ENCODE results near the gene STRN4.

Gene STRN4

DNA sequence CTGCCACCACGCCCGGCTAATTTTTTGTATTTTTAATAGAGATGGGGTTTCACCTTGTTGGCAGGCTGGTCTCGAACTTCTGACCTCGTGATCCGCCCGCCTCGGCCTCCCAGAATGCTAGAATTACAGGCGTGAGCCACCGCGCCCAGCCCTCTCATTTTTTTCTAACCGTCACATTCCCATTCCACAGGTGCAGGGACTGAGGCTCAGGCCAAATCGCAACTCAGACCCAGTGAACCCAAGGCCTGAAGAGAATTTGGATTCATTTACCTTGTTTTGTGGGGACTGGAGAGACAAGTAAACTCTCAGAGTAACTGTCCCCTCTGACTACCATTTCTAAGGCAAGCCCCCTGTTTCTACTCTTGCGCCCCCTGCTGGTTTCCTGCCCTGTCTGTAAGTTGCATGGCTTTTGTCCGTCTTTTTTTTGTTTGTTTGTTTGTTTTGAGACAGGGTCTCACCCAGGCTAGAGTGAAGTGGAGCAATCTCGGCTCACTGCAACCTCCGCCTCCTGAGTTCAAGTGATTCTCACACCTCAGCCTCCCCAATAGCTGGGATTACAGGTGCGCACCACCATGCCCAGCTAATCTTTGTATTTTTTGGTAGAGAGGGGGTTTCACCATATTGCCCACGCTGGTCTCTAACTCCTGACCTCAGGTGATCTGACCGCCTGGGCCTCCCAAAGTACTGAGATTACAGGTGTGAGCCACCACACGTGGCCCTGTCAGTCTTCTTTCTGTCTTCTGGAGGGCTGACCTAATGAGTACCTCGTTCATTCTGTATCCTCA is 2.3 kb upstream of the STRN4 start:
- TF ChIP-seq, protein P1, sequence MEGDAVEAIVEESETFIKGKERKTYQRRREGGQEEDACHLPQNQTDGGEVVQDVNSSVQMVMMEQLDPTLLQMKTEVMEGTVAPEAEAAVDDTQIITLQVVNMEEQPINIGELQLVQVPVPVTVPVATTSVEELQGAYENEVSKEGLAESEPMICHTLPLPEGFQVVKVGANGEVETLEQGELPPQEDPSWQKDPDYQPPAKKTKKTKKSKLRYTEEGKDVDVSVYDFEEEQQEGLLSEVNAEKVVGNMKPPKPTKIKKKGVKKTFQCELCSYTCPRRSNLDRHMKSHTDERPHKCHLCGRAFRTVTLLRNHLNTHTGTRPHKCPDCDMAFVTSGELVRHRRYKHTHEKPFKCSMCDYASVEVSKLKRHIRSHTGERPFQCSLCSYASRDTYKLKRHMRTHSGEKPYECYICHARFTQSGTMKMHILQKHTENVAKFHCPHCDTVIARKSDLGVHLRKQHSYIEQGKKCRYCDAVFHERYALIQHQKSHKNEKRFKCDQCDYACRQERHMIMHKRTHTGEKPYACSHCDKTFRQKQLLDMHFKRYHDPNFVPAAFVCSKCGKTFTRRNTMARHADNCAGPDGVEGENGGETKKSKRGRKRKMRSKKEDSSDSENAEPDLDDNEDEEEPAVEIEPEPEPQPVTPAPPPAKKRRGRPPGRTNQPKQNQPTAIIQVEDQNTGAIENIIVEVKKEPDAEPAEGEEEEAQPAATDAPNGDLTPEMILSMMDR (IDR thresholded peaks at IDR 0.05; ENCODE audit: extremely low read depth, insufficient read depth, missing control alignments) = peak; percentile 79
- no peak for DNase-seq (ENCODE audit: low spot score)
- in situ Hi-C loops (cut with MboI; ENCODE audit: low pct_unique_long_range_greater_than_20kb, low sequenced_read_pairs, unreplicated experiment) = no loop called here

- in situ Hi-C loops (cut with MboI; ENCODE audit: low pct_unique_long_range_greater_than_20kb, low sequenced_read_pairs, unreplicated experiment) = no loop called here
- TF ChIP-seq, protein P1 (IDR thresholded peaks at IDR 0.05; ENCODE audit: extremely low read depth, insufficient read depth, missing control alignments) = no peak
- peak; percentile 75 for DNase-seq (ENCODE audit: low spot score)
Observed at GRCh38 chr19:46745521-46746280, 549 bp downstream of the STRN4 start, which contains the start of gene FKRP. Gene FKRP, plus strand, starts transcription at chr19:46746057. Its CDS starts 9,394 bp downstream, at chr19:46755451.

DNA sequence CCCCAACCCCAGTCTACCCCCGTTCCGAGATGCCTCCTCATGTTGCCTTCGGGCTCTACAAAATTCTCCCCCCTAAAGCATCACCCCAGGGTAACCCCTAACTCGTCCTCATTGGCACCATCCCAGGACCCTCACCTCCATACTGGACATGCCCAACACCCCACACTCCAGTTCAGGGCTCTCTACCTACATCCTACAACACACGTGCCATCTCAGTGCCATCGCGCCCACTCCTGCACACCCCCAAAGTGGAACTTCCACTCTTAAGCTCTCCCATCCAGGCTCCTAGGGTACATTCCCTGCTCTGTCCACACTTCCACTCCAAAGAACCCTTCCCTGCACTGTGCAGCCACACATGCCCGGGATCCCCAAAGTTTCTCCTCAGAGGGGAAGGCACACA is 1.2 kb downstream of the STRN4 start:
- no peak for DNase-seq (ENCODE audit: low spot score)
- in situ Hi-C loops (cut with MboI; ENCODE audit: low pct_unique_long_range_greater_than_20kb, low sequenced_read_pairs, unreplicated experiment) = no loop called here
- TF ChIP-seq, protein P1 (IDR thresholded peaks at IDR 0.05; ENCODE audit: extremely low read depth, insufficient read depth, missing control alignments) = no peak

DNA sequence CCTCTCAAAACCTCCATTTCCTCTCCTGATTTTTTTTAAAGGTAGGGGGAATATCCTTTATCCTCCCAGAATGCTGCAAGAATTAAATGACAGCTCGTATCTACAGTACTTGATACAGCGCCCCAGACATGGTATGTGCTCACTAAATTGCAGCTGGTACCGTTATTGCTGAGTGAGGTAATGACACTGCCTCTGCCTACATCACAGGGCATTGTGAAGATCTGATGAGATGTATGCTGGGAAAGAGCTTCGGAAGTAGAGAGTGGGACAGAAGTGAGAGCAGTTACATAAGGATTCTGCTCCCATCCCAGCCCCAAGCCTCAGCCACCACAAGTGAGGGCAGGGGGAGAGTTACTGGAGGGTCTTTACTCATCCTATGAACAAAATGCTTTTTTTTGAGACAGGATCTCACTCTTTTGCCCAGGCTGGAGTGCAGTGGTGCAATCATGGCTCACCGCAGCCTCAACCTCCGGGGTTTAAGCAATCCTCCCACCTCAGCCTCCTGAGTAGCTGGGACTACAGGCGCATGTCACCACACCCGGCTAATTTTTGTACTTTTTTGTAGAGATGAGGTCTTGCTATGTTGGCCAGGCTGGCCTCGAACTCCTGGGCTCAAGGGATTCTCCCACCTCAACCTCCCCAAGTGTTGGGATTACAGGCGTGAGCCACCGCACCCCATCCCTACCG is 2.1 kb downstream of the STRN4 start:
- TF ChIP-seq, protein P1 (IDR thresholded peaks at IDR 0.05; ENCODE audit: extremely low read depth, insufficient read depth, missing control alignments) = no peak
- no peak for DNase-seq (ENCODE audit: low spot score)
- in situ Hi-C loops (cut with MboI; ENCODE audit: low pct_unique_long_range_greater_than_20kb, low sequenced_read_pairs, unreplicated experiment) = no loop called here

- TF ChIP-seq, protein P1 (IDR thresholded peaks at IDR 0.05; ENCODE audit: extremely low read depth, insufficient read depth, missing control alignments) = no peak
- in situ Hi-C loops (cut with MboI; ENCODE audit: low pct_unique_long_range_greater_than_20kb, low sequenced_read_pairs, unreplicated experiment) = no loop called here
- DNase-seq (ENCODE audit: low spot score) = no peak
Observed at GRCh38 chr19:46742926-46743480, 3.2 kb downstream of the STRN4 start.

GRCh38 chr19:46741447-46741846 is 4.8 kb downstream of the STRN4 start:
- TF ChIP-seq, protein P1 (IDR thresholded peaks at IDR 0.05; ENCODE audit: extremely low read depth, insufficient read depth, missing control alignments) = no peak

More at GRCh38 chr19:46741447-46741846, 4.8 kb downstream of the STRN4 start:
- in situ Hi-C loops (cut with MboI; ENCODE audit: low pct_unique_long_range_greater_than_20kb, low sequenced_read_pairs, unreplicated experiment) = no loop called here
- no peak for DNase-seq (ENCODE audit: low spot score)
